MCF 10A (cell line): Measurements from ENCODE around the gene KCTD12. TPM values are rescaled to one million over a fixed set of nuclear protein-coding genes. Genes with fewer than 3 reads are reported as not detected.
A peak's percentile ranks its signal among the peaks of the same experiment; 100 is the strongest.

Experiments
- BruUV-seq: library from RNA; stranded (reverse); fragments of 400-500 nt; replicated peaks from 2 replicates; lab custom pipeline; 2021; lab: Mats Ljungman, UMichigan
- CTCF ChIA-PET: fragments of 300-600 bp; sonication (Branson Sonifier 250); formaldehyde crosslinking; extraction: SDS; loops from one replicate; lab custom pipeline; 2021; ENCODE audit warnings: antibody characterized with exemption, inconsistent platforms; lab: Yijun Ruan, JAX
- POLR2A ChIA-PET: fragments of 300-600, 350-650 bp; sonication (Branson Sonifier 250); formaldehyde crosslinking; extraction: SDS; loops from one replicate; lab custom pipeline; 2020; ENCODE audit warnings: antibody characterized with exemption, inconsistent platforms; lab: Yijun Ruan, JAX
- DNase-seq: peaks from one replicate; pipeline ENCODE4 v3.0.0-alpha.2; 2018; ENCODE audit not compliant: unreplicated experiment
- H3K27ac Mint-ChIP-seq: one replicate; pipeline ENCODE4 v1.8.0; 2022; ENCODE audit warnings: mild to moderate bottlenecking, low read depth, mixed read lengths; ENCODE audit not compliant: unreplicated experiment
- H3K27me3 Mint-ChIP-seq: one replicate; pipeline ENCODE4 v1.8.0; 2022; ENCODE audit warnings: mixed read lengths; ENCODE audit not compliant: insufficient read depth, unreplicated experiment
- H3K36me3 Mint-ChIP-seq: one replicate; pipeline ENCODE4 v1.8.0; 2022; ENCODE audit warnings: mild to moderate bottlenecking, moderate library complexity, mixed read lengths; ENCODE audit not compliant: insufficient read depth, unreplicated experiment
- H3K4me1 Mint-ChIP-seq: one replicate; pipeline ENCODE4 v1.8.0; 2022; ENCODE audit warnings: mixed read lengths; ENCODE audit not compliant: insufficient read depth, unreplicated experiment
- H3K4me3 Mint-ChIP-seq: one replicate; pipeline ENCODE4 v1.8.0; 2022; ENCODE audit warnings: mild to moderate bottlenecking, moderate library complexity, mixed read lengths; ENCODE audit not compliant: unreplicated experiment
- H3K9me3 Mint-ChIP-seq: one replicate; pipeline ENCODE4 v1.8.0; 2022; ENCODE audit warnings: mixed read lengths; ENCODE audit not compliant: unreplicated experiment
- CTCF ChIP-seq: fragments of 200-600 bp; IDR thresholded peaks from one replicate; pipeline ENCODE4 v1.8.0; 2022; ENCODE audit warnings: antibody characterized with exemption, mild to moderate bottlenecking; ENCODE audit not compliant: unreplicated experiment
- intact Hi-C: fragments of 100-400 bp; cut with micrococcal nuclease; formaldehyde crosslinking; loops from 2 replicates; pipeline ENCODE4 v1.14.1; 2022
- total RNA-seq: library from RNA; stranded (reverse); gene quantifications from 2 replicates; pipeline ENCODE4 v1.2.3, GENCODE V29; 2022

The KCTD12 gene
- total RNA-seq, 1 experiment from 2014 or later: 15.8 TPM

- H3K4me1 Mint-ChIP-seq: peaks cover 29% of the 10 kb centered on the region
- H3K9me3 Mint-ChIP-seq: no peaks in the 10 kb centered on the region
- TF ChIP-seq CTCF: peak; percentile 13
- no peaks in the 10 kb centered on the region for H3K27me3 Mint-ChIP-seq
- peak; percentile 84 for DNase-seq
- peak overlapping the region; percentile 78 for H3K27ac Mint-ChIP-seq
- H3K36me3 Mint-ChIP-seq: no peaks in the 10 kb centered on the region
- BruUV-seq: no TSS peak
- ChIA-PET CTCF (interaction anchor here (0.6 to 4.9 kb wide), 67 partner anchors 11 to 1219 kb away, joined by 3 to 101 read pairs (median 5); no protein-coding TSS in a partner anchor), POLR2A (interaction anchor here (0.7 to 4.9 kb wide), 30 partner anchors 10 to 1218 kb away, joined by 3 to 71 read pairs (median 4); partner anchors contain the start of gene CLN5)
- H3K4me3 Mint-ChIP-seq: peak overlapping the region; percentile 94
- intact Hi-C loops: loop anchor here (1.0 to 5.0 kb wide), 6 partner anchors 31 to 1008 kb away; no protein-coding TSS in a partner anchor
These were observed 801 bp downstream of the KCTD12 start for GRCh38 chr13:76885203-76886004.

GRCh38 chr13:76884907-76885202 lies 1.4 kb downstream of the KCTD12 start:
- Mint-ChIP-seq H3K36me3 (no peaks in the 10 kb centered on the region), H3K4me3 (peak overlapping the region; percentile 94), H3K4me1 (peaks cover 26% of the 10 kb centered on the region), H3K27me3 (no peaks in the 10 kb centered on the region), H3K9me3 (no peaks in the 10 kb centered on the region), H3K27ac (peak overlapping the region; percentile 78)
- ChIA-PET CTCF (interaction anchor here (0.6 to 4.9 kb wide), 56 partner anchors 10 to 1180 kb away, joined by 3 to 101 read pairs (median 5); no protein-coding TSS in a partner anchor), POLR2A (interaction anchor here (0.7 to 4.9 kb wide), 26 partner anchors 10 to 1218 kb away, joined by 3 to 71 read pairs (median 6); partner anchors contain the start of gene CLN5)
- BruUV-seq: no TSS peak
- no peak for TF ChIP-seq CTCF
- no peak for DNase-seq
- intact Hi-C loops: loop anchor here (1.0 to 5.0 kb wide), 6 partner anchors 30 to 1008 kb away; no protein-coding TSS in a partner anchor

- BruUV-seq: TSS peak; percentile 30
- Mint-ChIP-seq H3K27ac (peak overlapping the region; percentile 78), H3K4me1 (peaks cover 28% of the 10 kb centered on the region), H3K36me3 (no peaks in the 10 kb centered on the region), H3K4me3 (peak overlapping the region; percentile 94), H3K27me3 (no peaks in the 10 kb centered on the region), H3K9me3 (no peaks in the 10 kb centered on the region)
- intact Hi-C loops: loop anchor here (2.0 kb wide), 1 partner anchor 30 kb away; no protein-coding TSS in a partner anchor
- CTCF ChIA-PET: interaction anchor here (0.6 to 4.9 kb wide), 59 partner anchors 10 to 1177 kb away, joined by 3 to 101 read pairs (median 5); no protein-coding TSS in a partner anchor
- peak; percentile 34 for TF ChIP-seq CTCF
- peak; percentile 65 for DNase-seq
- POLR2A ChIA-PET: interaction anchor here (0.7 to 4.9 kb wide), 24 partner anchors 11 to 1217 kb away, joined by 3 to 71 read pairs (median 6); partner anchors contain the start of gene CLN5
These were observed 1.9 kb downstream of the KCTD12 start for GRCh38 chr13:76884186-76884906.
